Naive B cell (primary cell): ENCODE measurements around the gene CDKL2. TPM values are rescaled to one million over a fixed set of nuclear protein-coding genes. Genes with fewer than 3 reads are reported as not detected.

Experiments
- ATAC-seq, 2 donors: fragments of 150-1000 bp; cut with Tn5 transposase; 2 replicates each; pipeline ENCODE4 v1.10.0; 2021; ENCODE audit warnings: low read depth in 2 of 2, mild to moderate bottlenecking in 2 of 2, moderate library complexity in 2 of 2
- DNase-seq: peaks from one replicate; pipeline ENCODE4 v3.0.0; 2022
- H3K27ac Mint-ChIP-seq, 6 donors: one replicate each; pipeline ENCODE4 v1.8.0; 2020 to 2022; ENCODE audit warnings: mild to moderate bottlenecking in 6 of 6, mixed read lengths in 6 of 6, moderate library complexity in 5 of 6, inconsistent platforms in 2 of 6
- H3K27me3 Mint-ChIP-seq, 3 donors: one replicate each; pipeline ENCODE4 v1.8.0; 2021 to 2022; ENCODE audit warnings: mixed read lengths in 3 of 3, mild to moderate bottlenecking in 1 of 3
- H3K36me3 Mint-ChIP-seq, 2 donors: one replicate each; pipeline ENCODE4 v1.8.0; 2020 to 2022; ENCODE audit warnings: mixed read lengths in 2 of 2, inconsistent platforms in 1 of 2, mild to moderate bottlenecking in 1 of 2
- H3K4me1 Mint-ChIP-seq, 3 donors: one replicate each; pipeline ENCODE4 v1.8.0; 2020 to 2022; ENCODE audit warnings: mixed read lengths in 3 of 3, inconsistent platforms in 1 of 3, mild to moderate bottlenecking in 1 of 3, moderate library complexity in 1 of 3
- H3K4me3 Mint-ChIP-seq, 8 donors: one replicate each; pipeline ENCODE4 v1.8.0; 2020 to 2022; ENCODE audit warnings: mild to moderate bottlenecking in 8 of 8, mixed read lengths in 8 of 8, moderate library complexity in 8 of 8, inconsistent platforms in 2 of 8
- H3K9me3 Mint-ChIP-seq, 7 donors: one replicate each; pipeline ENCODE4 v1.8.0; 2020 to 2022; ENCODE audit warnings: mixed read lengths in 7 of 7, mild to moderate bottlenecking in 5 of 7, inconsistent platforms in 2 of 7, moderate library complexity in 1 of 7
- polyA plus RNA-seq, 6 donors: library from polyadenylated mRNA; unstranded; fragments of 300-500 nt; fragmentation: Illumina TruSeq; gene quantifications; one replicate each; pipeline ENCODE4 v1.2.3, GENCODE V29; 2021; ENCODE audit warnings: low read depth in 6 of 6

Gene CDKL2
- polyA plus RNA-seq, 6 donors from 2014 or later: not detected

- ATAC-seq: no peak
- Mint-ChIP-seq H3K36me3 (no peaks in the 10 kb centered on the region), H3K27me3 (no peaks in the 10 kb centered on the region), H3K4me3 (no peak overlapping the region), H3K4me1 (peaks cover 6 to 11% (median 9%) of the 10 kb centered on the region in 3 donors), H3K27ac (peak overlapping the region in 1 of 6 donors; percentile 69), H3K9me3 (no peaks in the 10 kb centered on the region)
- DNase-seq: no peak
Measured at GRCh38 chr4:75633846-75634245, 3.5 kb upstream of the CDKL2 start.

- no peaks in the 10 kb centered on the region for H3K27me3 Mint-ChIP-seq
- peaks cover 6 to 11% (median 8%) of the 10 kb centered on the region in 3 donors for H3K4me1 Mint-ChIP-seq
- no peaks in the 10 kb centered on the region for H3K36me3 Mint-ChIP-seq
- ATAC-seq (no peak), DNase-seq (no peak)
- H3K9me3 Mint-ChIP-seq: no peaks in the 10 kb centered on the region
- peak overlapping the region; percentile 85 to 96 (median 92) for H3K4me3 Mint-ChIP-seq
- peak overlapping the region; percentile 8 to 96 (median 80) for H3K27ac Mint-ChIP-seq
Measured at GRCh38 chr4:75630937-75631329, 605 bp upstream of the CDKL2 start.

GRCh38 chr4:75629239-75629638, 1.1 kb downstream of the CDKL2 start:
- Mint-ChIP-seq H3K4me3 (peak overlapping the region in 5 of 8 donors; percentile 41 to 74 (median 63)), H3K36me3 (no peaks in the 10 kb centered on the region), H3K4me1 (peaks cover 6 to 11% (median 8%) of the 10 kb centered on the region in 3 donors), H3K27me3 (no peaks in the 10 kb centered on the region), H3K9me3 (no peaks in the 10 kb centered on the region), H3K27ac (peak overlapping the region in 2 of 6 donors; percentile 19 to 58)
- ATAC-seq (no peak), DNase-seq (no peak)

- no peaks in the 10 kb centered on the region for H3K9me3 Mint-ChIP-seq
- no peak for ATAC-seq
- DNase-seq: no peak
- H3K27ac Mint-ChIP-seq: no peak overlapping the region
- H3K36me3 Mint-ChIP-seq: no peaks in the 10 kb centered on the region
- H3K4me3 Mint-ChIP-seq: no peak overlapping the region
- no peaks in the 10 kb centered on the region for H3K4me1 Mint-ChIP-seq
- peaks cover 0 to 5% (median 4%) of the 10 kb centered on the region in 3 donors for H3K27me3 Mint-ChIP-seq
Measured at GRCh38 chr4:75623026-75623425, 7.3 kb downstream of the CDKL2 start.

- DNase-seq (no peak), ATAC-seq (no peak)
- Mint-ChIP-seq H3K4me3 (no peak overlapping the region), H3K36me3 (no peaks in the 10 kb centered on the region), H3K27me3 (peaks cover 0 to 7% (median 4%) of the 10 kb centered on the region in 3 donors), H3K4me1 (no peaks in the 10 kb centered on the region), H3K27ac (no peak overlapping the region), H3K9me3 (peaks cover 0 to 1% (median 0%) of the 10 kb centered on the region in 7 donors)
Measured at GRCh38 chr4:75621715-75622114, 8.6 kb downstream of the CDKL2 start.

GRCh38 chr4:75612306-75612705, 18.0 kb downstream of the CDKL2 start:
- no peak for ATAC-seq
- Mint-ChIP-seq H3K4me3 (no peak overlapping the region), H3K27me3 (peaks cover 0 to 10% (median 0%) of the 10 kb centered on the region in 3 donors), H3K27ac (no peak overlapping the region), H3K9me3 (peaks cover 0 to 5% (median 2%) of the 10 kb centered on the region in 7 donors), H3K36me3 (peaks cover 0 to 6% of the 10 kb centered on the region in 2 donors), H3K4me1 (peaks cover 0 to 5% (median 2%) of the 10 kb centered on the region in 3 donors)
- no peak for DNase-seq

- H3K9me3 Mint-ChIP-seq: peaks cover 0 to 1% (median 0%) of the 10 kb centered on the region in 7 donors
- H3K36me3 Mint-ChIP-seq: peaks cover 0 to 7% of the 10 kb centered on the region in 2 donors
- no peak overlapping the region for H3K27ac Mint-ChIP-seq
- no peak overlapping the region for H3K4me3 Mint-ChIP-seq
- DNase-seq (no peak), ATAC-seq (no peak)
- H3K27me3 Mint-ChIP-seq: peaks cover 0 to under 1% (median 0%) of the 10 kb centered on the region in 3 donors
- H3K4me1 Mint-ChIP-seq: no peaks in the 10 kb centered on the region
Measured at GRCh38 chr4:75605928-75606327, 24.4 kb downstream of the CDKL2 start.

GRCh38 chr4:75599647-75600046, 30.7 kb downstream of the CDKL2 start:
- Mint-ChIP-seq H3K27ac (no peak overlapping the region), H3K4me1 (no peaks in the 10 kb centered on the region), H3K36me3 (no peaks in the 10 kb centered on the region), H3K4me3 (no peak overlapping the region), H3K27me3 (peaks cover 0 to 16% (median 6%) of the 10 kb centered on the region in 3 donors), H3K9me3 (no peaks in the 10 kb centered on the region)
- no peak for DNase-seq
- ATAC-seq: no peak

GRCh38 chr4:75598390-75598789, 31.9 kb downstream of the CDKL2 start:
- Mint-ChIP-seq H3K27ac (no peak overlapping the region), H3K4me3 (no peak overlapping the region), H3K4me1 (no peaks in the 10 kb centered on the region), H3K9me3 (no peaks in the 10 kb centered on the region), H3K36me3 (no peaks in the 10 kb centered on the region), H3K27me3 (peaks cover 0 to 16% (median 6%) of the 10 kb centered on the region in 3 donors)
- ATAC-seq: no peak
- DNase-seq: no peak

- DNase-seq: no peak
- no peak for ATAC-seq
- Mint-ChIP-seq H3K4me3 (no peak overlapping the region), H3K4me1 (no peaks in the 10 kb centered on the region), H3K27me3 (peaks cover 0 to 16% (median 6%) of the 10 kb centered on the region in 3 donors), H3K36me3 (no peaks in the 10 kb centered on the region), H3K9me3 (no peaks in the 10 kb centered on the region), H3K27ac (no peak overlapping the region)
Measured at GRCh38 chr4:75596061-75596460, 34.3 kb downstream of the CDKL2 start.

GRCh38 chr4:75593393-75593792, 36.9 kb downstream of the CDKL2 start:
- no peak overlapping the region for H3K4me3 Mint-ChIP-seq
- no peak overlapping the region for H3K27ac Mint-ChIP-seq
- no peaks in the 10 kb centered on the region for H3K4me1 Mint-ChIP-seq
- H3K36me3 Mint-ChIP-seq: no peaks in the 10 kb centered on the region
- no peaks in the 10 kb centered on the region for H3K27me3 Mint-ChIP-seq
- DNase-seq: no peak
- no peaks in the 10 kb centered on the region for H3K9me3 Mint-ChIP-seq
- ATAC-seq: no peak

- ATAC-seq (no peak), DNase-seq (no peak)
- H3K27me3 Mint-ChIP-seq: peaks cover 11 to 46% (median 27%) of the 10 kb centered on the region in 3 donors
- peaks cover 0 to 21% (median 7%) of the 10 kb centered on the region in 7 donors for H3K9me3 Mint-ChIP-seq
- H3K4me1 Mint-ChIP-seq: no peaks in the 10 kb centered on the region
- H3K27ac Mint-ChIP-seq: no peak overlapping the region
- H3K4me3 Mint-ChIP-seq: no peak overlapping the region
- peaks cover 0 to 8% of the 10 kb centered on the region in 2 donors for H3K36me3 Mint-ChIP-seq
Measured at GRCh38 chr4:75584067-75584466, 46.3 kb downstream of the CDKL2 start.

GRCh38 chr4:75567725-75568124, 62.6 kb downstream of the CDKL2 start:
- H3K4me3 Mint-ChIP-seq: peak overlapping the region in 1 of 8 donors; percentile 10
- peaks cover 0 to 2% (median 0%) of the 10 kb centered on the region in 7 donors for H3K9me3 Mint-ChIP-seq
- no peak for DNase-seq
- H3K4me1 Mint-ChIP-seq: peaks cover 6 to 10% (median 9%) of the 10 kb centered on the region in 3 donors
- no peak for ATAC-seq
- H3K27me3 Mint-ChIP-seq: peaks cover 0 to 10% (median 6%) of the 10 kb centered on the region in 3 donors
- H3K36me3 Mint-ChIP-seq: peaks cover 0 to 4% of the 10 kb centered on the region in 2 donors
- peak overlapping the region in 2 of 6 donors; percentile 15 to 35 for H3K27ac Mint-ChIP-seq

- H3K27me3 Mint-ChIP-seq: peaks cover 0 to 13% (median 9%) of the 10 kb centered on the region in 3 donors
- ATAC-seq (no peak), DNase-seq (no peak)
- no peak overlapping the region for H3K4me3 Mint-ChIP-seq
- H3K36me3 Mint-ChIP-seq: peaks cover 0 to 4% of the 10 kb centered on the region in 2 donors
- no peak overlapping the region for H3K27ac Mint-ChIP-seq
- H3K4me1 Mint-ChIP-seq: peaks cover 6 to 10% (median 9%) of the 10 kb centered on the region in 3 donors
- peaks cover 0 to 2% (median 0%) of the 10 kb centered on the region in 7 donors for H3K9me3 Mint-ChIP-seq
Measured at GRCh38 chr4:75566911-75567310, 63.4 kb downstream of the CDKL2 start.
